ENCODE data around the gene LARP6. TPM values are rescaled to one million over a fixed set of nuclear protein-coding genes. Genes with fewer than 3 reads are reported as not detected.

Gene LARP6
- total and polyA plus RNA-seq, 2 of the 13 experiments (the other 11 are each of a cell fraction or from before 2014, with no cell fraction given): 2.9 to 8.2 TPM

DNA sequence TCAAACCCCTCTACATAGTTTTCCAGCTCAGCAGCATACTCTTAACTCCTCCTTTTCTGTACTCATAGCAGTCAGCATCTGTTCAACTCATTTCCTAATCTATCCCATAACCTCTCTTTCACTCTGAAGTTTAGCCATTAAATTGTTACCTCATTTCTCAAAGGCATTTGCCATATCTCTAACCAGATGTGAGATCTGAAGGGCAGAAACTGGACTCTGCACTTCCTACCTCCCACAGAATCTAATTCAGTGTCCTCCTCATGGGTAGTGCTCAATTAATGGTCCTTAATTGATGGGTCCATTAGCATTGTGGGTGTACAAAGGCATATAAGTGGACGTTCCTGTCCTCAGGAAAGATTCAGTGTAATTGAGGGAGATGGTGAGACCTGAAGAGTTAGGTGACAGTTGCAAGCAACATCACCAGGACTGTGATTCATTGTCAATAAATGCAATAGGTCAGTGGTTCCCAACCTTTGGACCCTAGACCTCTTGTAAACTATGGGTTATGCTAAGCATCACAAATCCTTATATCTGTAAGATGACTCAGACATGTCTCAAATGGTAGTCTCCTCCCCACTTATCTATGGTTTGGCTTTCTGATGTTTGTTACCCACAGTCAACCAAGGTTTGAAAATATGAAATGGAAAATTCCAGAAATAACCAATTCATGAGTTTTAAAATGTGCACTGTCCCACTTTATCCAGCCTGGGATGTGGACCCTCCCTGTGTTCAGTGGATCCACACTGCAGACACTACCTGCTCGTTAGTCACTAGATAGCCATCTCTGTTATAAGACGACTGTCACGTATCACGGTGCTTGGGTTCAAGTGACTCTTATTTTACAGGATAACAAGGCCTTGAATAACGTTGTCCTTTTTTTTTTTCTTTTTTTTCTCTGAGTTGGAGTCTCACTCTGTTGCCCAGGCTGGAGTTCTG, 65.6 kb downstream of the LARP6 start (continued):
- TF ChIP-seq ZNF777 (CRISPR knock-in tag; IDR thresholded peaks at IDR 0.05): no peak
- TF ChIP-seq, protein P1, sequence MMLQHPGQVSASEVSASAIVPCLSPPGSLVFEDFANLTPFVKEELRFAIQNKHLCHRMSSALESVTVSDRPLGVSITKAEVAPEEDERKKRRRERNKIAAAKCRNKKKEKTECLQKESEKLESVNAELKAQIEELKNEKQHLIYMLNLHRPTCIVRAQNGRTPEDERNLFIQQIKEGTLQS (CRISPR knock-in tag; IDR thresholded peaks at IDR 0.05): peak; percentile 40; the same call in 1 of the 2 replicates
- TF ChIP-seq, protein P2, sequence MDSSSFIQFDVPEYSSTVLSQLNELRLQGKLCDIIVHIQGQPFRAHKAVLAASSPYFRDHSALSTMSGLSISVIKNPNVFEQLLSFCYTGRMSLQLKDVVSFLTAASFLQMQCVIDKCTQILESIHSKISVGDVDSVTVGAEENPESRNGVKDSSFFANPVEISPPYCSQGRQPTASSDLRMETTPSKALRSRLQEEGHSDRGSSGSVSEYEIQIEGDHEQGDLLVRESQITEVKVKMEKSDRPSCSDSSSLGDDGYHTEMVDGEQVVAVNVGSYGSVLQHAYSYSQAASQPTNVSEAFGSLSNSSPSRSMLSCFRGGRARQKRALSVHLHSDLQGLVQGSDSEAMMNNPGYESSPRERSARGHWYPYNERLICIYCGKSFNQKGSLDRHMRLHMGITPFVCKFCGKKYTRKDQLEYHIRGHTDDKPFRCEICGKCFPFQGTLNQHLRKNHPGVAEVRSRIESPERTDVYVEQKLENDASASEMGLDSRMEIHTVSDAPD (CRISPR knock-in tag; IDR thresholded peaks at IDR 0.05): peak; percentile 79; the same call in 1 of the 2 replicates
- peak; percentile 82 for TF ChIP-seq NR2F6 (IDR thresholded peaks at IDR 0.05)
- TF ChIP-seq NR2F6 (CRISPR knock-in tag; IDR thresholded peaks at IDR 0.05): peak; percentile 89
- TF ChIP-seq, protein P3, sequence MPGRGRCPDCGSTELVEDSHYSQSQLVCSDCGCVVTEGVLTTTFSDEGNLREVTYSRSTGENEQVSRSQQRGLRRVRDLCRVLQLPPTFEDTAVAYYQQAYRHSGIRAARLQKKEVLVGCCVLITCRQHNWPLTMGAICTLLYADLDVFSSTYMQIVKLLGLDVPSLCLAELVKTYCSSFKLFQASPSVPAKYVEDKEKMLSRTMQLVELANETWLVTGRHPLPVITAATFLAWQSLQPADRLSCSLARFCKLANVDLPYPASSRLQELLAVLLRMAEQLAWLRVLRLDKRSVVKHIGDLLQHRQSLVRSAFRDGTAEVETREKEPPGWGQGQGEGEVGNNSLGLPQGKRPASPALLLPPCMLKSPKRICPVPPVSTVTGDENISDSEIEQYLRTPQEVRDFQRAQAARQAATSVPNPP (CRISPR knock-in tag; IDR thresholded peaks at IDR 0.05): no peak
- no peak for TF ChIP-seq KAT8 (CRISPR knock-in tag; IDR thresholded peaks at IDR 0.05)
- TF ChIP-seq GLI4 (CRISPR knock-in tag; IDR thresholded peaks at IDR 0.05; ENCODE audit: borderline replicate concordance): no peak
- TF ChIP-seq ZNF296 (CRISPR knock-in tag; conservative IDR thresholded peaks at IDR 0.05): no peak
- TF ChIP-seq TBX2 (CRISPR knock-in tag; IDR thresholded peaks at IDR 0.05; ENCODE audit: borderline replicate concordance): no peak
- no peak for TF ChIP-seq ZNF235 (CRISPR knock-in tag; IDR thresholded peaks at IDR 0.05; ENCODE audit: borderline replicate concordance)
- no peak for TF ChIP-seq EEA1 (CRISPR knock-in tag; IDR thresholded peaks at IDR 0.05; ENCODE audit: borderline replicate concordance)
- TF ChIP-seq ZNF121 (CRISPR knock-in tag; IDR thresholded peaks at IDR 0.05): peak; percentile 82
- no peak; the same call in 1 of the 2 replicates for TF ChIP-seq MEIS2 (CRISPR knock-in tag; IDR thresholded peaks at IDR 0.05)
- TF ChIP-seq TARDBP (CRISPR knock-in tag; IDR thresholded peaks at IDR 0.05): peak; percentile 57; the same call in 1 of the 2 replicates
- no peak for TF ChIP-seq ZNF768 (CRISPR knock-in tag; IDR thresholded peaks at IDR 0.05)
- no peak for TF ChIP-seq RAD51 (IDR thresholded peaks at IDR 0.05; ENCODE audit: borderline replicate concordance)
- no peak for TF ChIP-seq ZNF232 (CRISPR knock-in tag; IDR thresholded peaks at IDR 0.05; ENCODE audit: borderline replicate concordance)
- TF ChIP-seq, protein P4, sequence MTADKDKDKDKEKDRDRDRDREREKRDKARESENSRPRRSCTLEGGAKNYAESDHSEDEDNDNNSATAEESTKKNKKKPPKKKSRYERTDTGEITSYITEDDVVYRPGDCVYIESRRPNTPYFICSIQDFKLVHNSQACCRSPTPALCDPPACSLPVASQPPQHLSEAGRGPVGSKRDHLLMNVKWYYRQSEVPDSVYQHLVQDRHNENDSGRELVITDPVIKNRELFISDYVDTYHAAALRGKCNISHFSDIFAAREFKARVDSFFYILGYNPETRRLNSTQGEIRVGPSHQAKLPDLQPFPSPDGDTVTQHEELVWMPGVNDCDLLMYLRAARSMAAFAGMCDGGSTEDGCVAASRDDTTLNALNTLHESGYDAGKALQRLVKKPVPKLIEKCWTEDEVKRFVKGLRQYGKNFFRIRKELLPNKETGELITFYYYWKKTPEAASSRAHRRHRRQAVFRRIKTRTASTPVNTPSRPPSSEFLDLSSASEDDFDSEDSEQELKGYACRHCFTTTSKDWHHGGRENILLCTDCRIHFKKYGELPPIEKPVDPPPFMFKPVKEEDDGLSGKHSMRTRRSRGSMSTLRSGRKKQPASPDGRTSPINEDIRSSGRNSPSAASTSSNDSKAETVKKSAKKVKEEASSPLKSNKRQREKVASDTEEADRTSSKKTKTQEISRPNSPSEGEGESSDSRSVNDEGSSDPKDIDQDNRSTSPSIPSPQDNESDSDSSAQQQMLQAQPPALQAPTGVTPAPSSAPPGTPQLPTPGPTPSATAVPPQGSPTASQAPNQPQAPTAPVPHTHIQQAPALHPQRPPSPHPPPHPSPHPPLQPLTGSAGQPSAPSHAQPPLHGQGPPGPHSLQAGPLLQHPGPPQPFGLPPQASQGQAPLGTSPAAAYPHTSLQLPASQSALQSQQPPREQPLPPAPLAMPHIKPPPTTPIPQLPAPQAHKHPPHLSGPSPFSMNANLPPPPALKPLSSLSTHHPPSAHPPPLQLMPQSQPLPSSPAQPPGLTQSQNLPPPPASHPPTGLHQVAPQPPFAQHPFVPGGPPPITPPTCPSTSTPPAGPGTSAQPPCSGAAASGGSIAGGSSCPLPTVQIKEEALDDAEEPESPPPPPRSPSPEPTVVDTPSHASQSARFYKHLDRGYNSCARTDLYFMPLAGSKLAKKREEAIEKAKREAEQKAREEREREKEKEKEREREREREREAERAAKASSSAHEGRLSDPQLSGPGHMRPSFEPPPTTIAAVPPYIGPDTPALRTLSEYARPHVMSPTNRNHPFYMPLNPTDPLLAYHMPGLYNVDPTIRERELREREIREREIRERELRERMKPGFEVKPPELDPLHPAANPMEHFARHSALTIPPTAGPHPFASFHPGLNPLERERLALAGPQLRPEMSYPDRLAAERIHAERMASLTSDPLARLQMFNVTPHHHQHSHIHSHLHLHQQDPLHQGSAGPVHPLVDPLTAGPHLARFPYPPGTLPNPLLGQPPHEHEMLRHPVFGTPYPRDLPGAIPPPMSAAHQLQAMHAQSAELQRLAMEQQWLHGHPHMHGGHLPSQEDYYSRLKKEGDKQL (CRISPR knock-in tag; IDR thresholded peaks at IDR 0.05; ENCODE audit: low read depth): no peak
